SU-DHL-6 (cell line): ENCODE measurements around the gene FXYD7.
"Not testable (repeated sequence)": the region's sequence is repeated elsewhere in the genome, so short reads cannot be mapped to it uniquely, and the experiment has no call there.

Source experiments
- EZH2phosphoT487 ChIP-seq: fragments of 200-600 bp; sonication (generic), shearing (Covaris generic); conservative IDR thresholded peaks from 2 replicates; pipeline ENCODE4 v1.6.1; 2018; ENCODE audit warnings: mild to moderate bottlenecking, antibody characterized with exemption, low read length, moderate library complexity, mixed read lengths
- TF ChIP-seq, protein P1 (sequence below): fragments of 200-600 bp; sonication (generic); IDR thresholded peaks from one replicate; pipeline ENCODE4 v1.5.1; 2017; ENCODE audit warnings: antibody characterized with exemption, mild to moderate bottlenecking, low read length, moderate library complexity; ENCODE audit not compliant: insufficient read depth, poor library complexity, severe bottlenecking

DNA sequence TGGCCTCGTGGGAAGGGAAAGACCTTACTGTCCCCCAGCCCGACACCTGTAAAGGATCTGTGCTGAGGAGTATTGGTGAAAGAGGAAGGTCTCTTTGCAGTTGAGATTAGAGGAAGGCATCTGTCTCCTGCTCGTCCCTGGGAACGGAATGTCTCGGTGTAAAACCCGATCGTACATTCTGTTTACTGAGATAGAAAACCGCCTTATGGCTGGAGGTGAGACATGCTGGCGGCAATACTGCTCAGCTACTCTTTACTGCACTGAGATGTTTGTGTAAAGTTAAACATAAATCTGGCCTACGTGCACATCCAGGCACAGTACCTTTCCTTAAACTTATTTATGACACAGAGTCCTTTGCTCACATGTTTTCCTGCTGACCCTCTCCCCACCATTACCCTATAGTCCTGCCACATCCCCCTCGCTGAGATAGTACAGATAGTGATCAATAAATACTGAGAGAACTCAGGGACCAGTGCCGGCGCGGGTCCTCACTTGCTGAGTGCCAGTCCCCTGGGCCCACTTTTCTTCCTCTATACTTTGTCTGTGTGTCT is 13.3 kb upstream of the FXYD7 start:
- TF ChIP-seq, protein P1, sequence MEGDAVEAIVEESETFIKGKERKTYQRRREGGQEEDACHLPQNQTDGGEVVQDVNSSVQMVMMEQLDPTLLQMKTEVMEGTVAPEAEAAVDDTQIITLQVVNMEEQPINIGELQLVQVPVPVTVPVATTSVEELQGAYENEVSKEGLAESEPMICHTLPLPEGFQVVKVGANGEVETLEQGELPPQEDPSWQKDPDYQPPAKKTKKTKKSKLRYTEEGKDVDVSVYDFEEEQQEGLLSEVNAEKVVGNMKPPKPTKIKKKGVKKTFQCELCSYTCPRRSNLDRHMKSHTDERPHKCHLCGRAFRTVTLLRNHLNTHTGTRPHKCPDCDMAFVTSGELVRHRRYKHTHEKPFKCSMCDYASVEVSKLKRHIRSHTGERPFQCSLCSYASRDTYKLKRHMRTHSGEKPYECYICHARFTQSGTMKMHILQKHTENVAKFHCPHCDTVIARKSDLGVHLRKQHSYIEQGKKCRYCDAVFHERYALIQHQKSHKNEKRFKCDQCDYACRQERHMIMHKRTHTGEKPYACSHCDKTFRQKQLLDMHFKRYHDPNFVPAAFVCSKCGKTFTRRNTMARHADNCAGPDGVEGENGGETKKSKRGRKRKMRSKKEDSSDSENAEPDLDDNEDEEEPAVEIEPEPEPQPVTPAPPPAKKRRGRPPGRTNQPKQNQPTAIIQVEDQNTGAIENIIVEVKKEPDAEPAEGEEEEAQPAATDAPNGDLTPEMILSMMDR = not testable (repeated sequence)
- TF ChIP-seq EZH2phosphoT487 = not testable (repeated sequence)
